Measurements from ENCODE around the gene CDK8. TPM values are rescaled to one million over a fixed set of nuclear protein-coding genes. Genes with fewer than 3 reads are reported as not detected.

Gene CDK8
- polyA plus RNA-seq, 2 of the 4 experiments (the other 2 are of a cell fraction): 9.9 to 20.9 TPM

DNA sequence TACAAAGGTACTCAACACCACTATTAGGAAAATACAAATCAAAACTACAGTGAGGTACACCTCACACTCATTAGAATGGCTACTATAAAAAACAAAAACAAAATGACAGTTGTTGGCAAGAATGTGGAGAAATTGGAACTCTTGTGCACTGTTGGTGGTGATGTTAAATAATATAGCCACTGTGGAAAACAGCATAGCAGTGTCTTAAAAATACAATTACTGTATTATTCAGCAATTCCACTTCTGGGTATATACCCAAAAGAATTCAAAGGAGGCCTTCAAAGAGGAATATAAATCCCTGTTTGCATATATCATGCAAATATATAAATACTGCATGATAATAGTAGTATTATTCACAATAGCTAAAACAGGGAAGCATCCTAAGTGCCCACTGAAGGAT lies 66.8 kb downstream of the CDK8 start (continued):
- TF ChIP-seq REST (IDR thresholded peaks at IDR 0.05) (no peak), EP300 (IDR thresholded peaks at IDR 0.05) (no peak), RFX5 (IDR thresholded peaks at IDR 0.05) (no peak), EHF (CRISPR knock-in tag; IDR thresholded peaks at IDR 0.05) (no peak)

- CTCF ChIA-PET: no interaction called here
- POLR2A ChIA-PET: no interaction called here
- ATAC-seq (no peak), DNase-seq (ENCODE audit: low read depth in 1 of 2, low spot score in 1 of 2) (no peak), FAIRE-seq (no peak)
- no peaks in the 10 kb centered on the region for H3K4me1 ChIP-seq
- no peaks in the 10 kb centered on the region for H3K9me3 ChIP-seq
- no peak overlapping the region for H3K4me2 ChIP-seq
- no peak overlapping the region for H3K27ac ChIP-seq
- TF ChIP-seq MAZ (IDR thresholded peaks at IDR 0.05; ENCODE audit: borderline replicate concordance, low read depth, low read length): no peak
- no peak for TF ChIP-seq ZC3H11A (IDR thresholded peaks at IDR 0.05)
- TF ChIP-seq NPAS2 (CRISPR knock-in tag; IDR thresholded peaks at IDR 0.05; ENCODE audit: borderline replicate concordance): no peak
- TF ChIP-seq HES2 (IDR thresholded peaks at IDR 0.05): no peak
- no peak for TF ChIP-seq HOXB5 (CRISPR knock-in tag; IDR thresholded peaks at IDR 0.05)
- WGBS (ENCODE audit: missing lambda C conversion rate): 47% methylated on average over 2 of the region's 2 CpGs
- H3K4me3 ChIP-seq: no peak overlapping the region
These were observed 69.2 kb downstream of the CDK8 start for GRCh38 chr13:26323127-26323526.

GRCh38 chr13:26323764-26324163 lies 69.8 kb downstream of the CDK8 start:
- 90% methylated on average over 1 of the region's 1 CpG for WGBS (ENCODE audit: missing lambda C conversion rate)
- ChIA-PET POLR2A (no interaction called here), CTCF (no interaction called here)
- H3K4me1 ChIP-seq: no peaks in the 10 kb centered on the region
- TF ChIP-seq RARB (CRISPR knock-in tag; IDR thresholded peaks at IDR 0.05) (no peak), TFCP2L1 (CRISPR knock-in tag; IDR thresholded peaks at IDR 0.05) (no peak), RCOR1 (IDR thresholded peaks at IDR 0.05; ENCODE audit: low read depth, low read length) (no peak), EP300 (IDR thresholded peaks at IDR 0.05) (no peak), FOXS1 (CRISPR knock-in tag; IDR thresholded peaks at IDR 0.05) (no peak), ZNF302 (CRISPR knock-in tag; IDR thresholded peaks at IDR 0.05) (no peak), ZFP36 (IDR thresholded peaks at IDR 0.05; ENCODE audit: borderline replicate concordance, partially characterized antibody) (no peak), HES2 (IDR thresholded peaks at IDR 0.05) (no peak), NPAS2 (CRISPR knock-in tag; IDR thresholded peaks at IDR 0.05; ENCODE audit: borderline replicate concordance) (no peak), USF2 (IDR thresholded peaks at IDR 0.05) (no peak), EHF (CRISPR knock-in tag; IDR thresholded peaks at IDR 0.05) (no peak), MAFK (IDR thresholded peaks at IDR 0.05; ENCODE audit: partially characterized antibody) (no peak), KDM1A (IDR thresholded peaks at IDR 0.05; ENCODE audit: low read depth) (no peak), HOXB13 (CRISPR knock-in tag; IDR thresholded peaks at IDR 0.05; ENCODE audit: low read depth) (no peak)
- TF ChIP-seq, protein P1, sequence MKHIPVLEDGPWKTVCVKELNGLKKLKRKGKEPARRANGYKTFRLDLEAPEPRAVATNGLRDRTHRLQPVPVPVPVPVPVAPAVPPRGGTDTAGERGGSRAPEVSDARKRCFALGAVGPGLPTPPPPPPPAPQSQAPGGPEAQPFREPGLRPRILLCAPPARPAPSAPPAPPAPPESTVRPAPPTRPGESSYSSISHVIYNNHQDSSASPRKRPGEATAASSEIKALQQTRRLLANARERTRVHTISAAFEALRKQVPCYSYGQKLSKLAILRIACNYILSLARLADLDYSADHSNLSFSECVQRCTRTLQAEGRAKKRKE (CRISPR knock-in tag; IDR thresholded peaks at IDR 0.05; ENCODE audit: low read depth): no peak
- TF ChIP-seq, protein P2, sequence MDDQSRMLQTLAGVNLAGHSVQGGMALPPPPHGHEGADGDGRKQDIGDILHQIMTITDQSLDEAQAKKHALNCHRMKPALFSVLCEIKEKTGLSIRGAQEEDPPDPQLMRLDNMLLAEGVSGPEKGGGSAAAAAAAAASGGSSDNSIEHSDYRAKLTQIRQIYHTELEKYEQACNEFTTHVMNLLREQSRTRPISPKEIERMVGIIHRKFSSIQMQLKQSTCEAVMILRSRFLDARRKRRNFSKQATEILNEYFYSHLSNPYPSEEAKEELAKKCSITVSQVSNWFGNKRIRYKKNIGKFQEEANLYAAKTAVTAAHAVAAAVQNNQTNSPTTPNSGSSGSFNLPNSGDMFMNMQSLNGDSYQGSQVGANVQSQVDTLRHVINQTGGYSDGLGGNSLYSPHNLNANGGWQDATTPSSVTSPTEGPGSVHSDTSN (IDR thresholded peaks at IDR 0.05): no peak
- FAIRE-seq (no peak), ATAC-seq (no peak), DNase-seq (ENCODE audit: low read depth in 1 of 2, low spot score in 1 of 2) (no peak)
- H3K4me3 ChIP-seq: no peak overlapping the region
- no peak overlapping the region for H3K4me2 ChIP-seq
- H3K27ac ChIP-seq: no peak overlapping the region
- no peaks in the 10 kb centered on the region for H3K9me3 ChIP-seq
